ENCODE measurements around the gene PTPRD.
A peak's percentile ranks its signal among the peaks of the same experiment; 100 is the strongest.

The PTPRD gene

GRCh38 chr9:9614607-9615006 is 998.2 kb downstream of the PTPRD start:
- H3F3A ChIP-seq (ENCODE audit: control insufficient read depth, insufficient read depth) = peaks cover 14% of the 10 kb centered on the region
- H3K27ac ChIP-seq (ENCODE audit: low read depth, low read length) = no peak overlapping the region

DNA sequence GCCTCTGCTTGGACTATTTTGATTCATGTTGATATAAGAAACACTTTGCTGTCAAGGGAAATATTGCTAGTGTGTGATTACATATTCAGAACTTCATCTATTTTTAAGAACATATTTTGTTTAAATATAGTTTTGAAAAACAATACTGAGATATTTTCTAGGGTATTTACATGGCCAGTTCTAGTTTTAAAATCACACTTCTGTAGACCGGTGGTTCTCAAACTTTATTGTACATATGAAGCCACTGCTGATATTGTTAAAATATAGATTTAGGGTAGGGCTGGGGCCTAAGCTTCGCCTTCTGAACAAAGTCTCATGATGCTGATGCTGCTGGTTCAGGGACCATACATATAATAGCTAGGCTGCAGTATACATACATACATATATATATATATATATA is 1000.0 kb downstream of the PTPRD start:
- Histone ChIP-seq H3F3A (ENCODE audit: control insufficient read depth, insufficient read depth) (peaks cover 14% of the 10 kb centered on the region), H3K4me1 (ENCODE audit: control insufficient read depth, low read length) (peaks cover 56% of the 10 kb centered on the region), H3K36me3 (ENCODE audit: control insufficient read depth, low read length) (peaks cover 4% of the 10 kb centered on the region), H4K20me1 (ENCODE audit: control insufficient read depth, insufficient read depth, low read depth, low read length) (no peaks in the 10 kb centered on the region), H3K4me2 (ENCODE audit: low read length) (peak overlapping the region; percentile 56), H3K9me2 (replicated peaks; ENCODE audit: control insufficient read depth, low read length) (no peaks in the 10 kb centered on the region), H3K27ac (ENCODE audit: low read depth, low read length) (peak overlapping the region; percentile 72), H3K27me3 (ENCODE audit: control insufficient read depth, low read length) (no peaks in the 10 kb centered on the region), H3K79me2 (ENCODE audit: control insufficient read depth, low read length) (no peaks in the 10 kb centered on the region), H3K9me3 (ENCODE audit: control insufficient read depth, insufficient read depth, low read length) (peaks cover 4% of the 10 kb centered on the region; the same call in 1 of the 2 replicates), H3K4me3 (ENCODE audit: low read length) (peak overlapping the region; percentile 22; the same call in 1 of the 2 replicates)
- no peak for TF ChIP-seq EZH2phosphoT487 (IDR thresholded peaks at IDR 0.05; ENCODE audit: borderline replicate concordance, low read length)
- TF ChIP-seq, protein P1, sequence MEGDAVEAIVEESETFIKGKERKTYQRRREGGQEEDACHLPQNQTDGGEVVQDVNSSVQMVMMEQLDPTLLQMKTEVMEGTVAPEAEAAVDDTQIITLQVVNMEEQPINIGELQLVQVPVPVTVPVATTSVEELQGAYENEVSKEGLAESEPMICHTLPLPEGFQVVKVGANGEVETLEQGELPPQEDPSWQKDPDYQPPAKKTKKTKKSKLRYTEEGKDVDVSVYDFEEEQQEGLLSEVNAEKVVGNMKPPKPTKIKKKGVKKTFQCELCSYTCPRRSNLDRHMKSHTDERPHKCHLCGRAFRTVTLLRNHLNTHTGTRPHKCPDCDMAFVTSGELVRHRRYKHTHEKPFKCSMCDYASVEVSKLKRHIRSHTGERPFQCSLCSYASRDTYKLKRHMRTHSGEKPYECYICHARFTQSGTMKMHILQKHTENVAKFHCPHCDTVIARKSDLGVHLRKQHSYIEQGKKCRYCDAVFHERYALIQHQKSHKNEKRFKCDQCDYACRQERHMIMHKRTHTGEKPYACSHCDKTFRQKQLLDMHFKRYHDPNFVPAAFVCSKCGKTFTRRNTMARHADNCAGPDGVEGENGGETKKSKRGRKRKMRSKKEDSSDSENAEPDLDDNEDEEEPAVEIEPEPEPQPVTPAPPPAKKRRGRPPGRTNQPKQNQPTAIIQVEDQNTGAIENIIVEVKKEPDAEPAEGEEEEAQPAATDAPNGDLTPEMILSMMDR (IDR thresholded peaks at IDR 0.05; ENCODE audit: low read depth, low read length, poor library complexity, severe bottlenecking) = no peak

More at GRCh38 chr9:9614607-9615006, 998.2 kb downstream of the PTPRD start:
- Histone ChIP-seq H3K27me3 (ENCODE audit: control insufficient read depth, low read length) (no peaks in the 10 kb centered on the region), H3K9me3 (ENCODE audit: control insufficient read depth, insufficient read depth, low read length) (peaks cover 4% of the 10 kb centered on the region; the same call in 1 of the 2 replicates), H3K4me1 (ENCODE audit: control insufficient read depth, low read length) (peaks cover 50% of the 10 kb centered on the region), H3K4me2 (ENCODE audit: low read length) (no peak overlapping the region), H4K20me1 (ENCODE audit: control insufficient read depth, insufficient read depth, low read depth, low read length) (no peaks in the 10 kb centered on the region), H3K9me2 (replicated peaks; ENCODE audit: control insufficient read depth, low read length) (no peaks in the 10 kb centered on the region), H3K36me3 (ENCODE audit: control insufficient read depth, low read length) (peaks cover 4% of the 10 kb centered on the region), H3K4me3 (ENCODE audit: low read length) (no peak overlapping the region), H3K79me2 (ENCODE audit: control insufficient read depth, low read length) (no peaks in the 10 kb centered on the region)
- TF ChIP-seq, protein P1 (IDR thresholded peaks at IDR 0.05; ENCODE audit: low read depth, low read length, poor library complexity, severe bottlenecking) = no peak

DNA sequence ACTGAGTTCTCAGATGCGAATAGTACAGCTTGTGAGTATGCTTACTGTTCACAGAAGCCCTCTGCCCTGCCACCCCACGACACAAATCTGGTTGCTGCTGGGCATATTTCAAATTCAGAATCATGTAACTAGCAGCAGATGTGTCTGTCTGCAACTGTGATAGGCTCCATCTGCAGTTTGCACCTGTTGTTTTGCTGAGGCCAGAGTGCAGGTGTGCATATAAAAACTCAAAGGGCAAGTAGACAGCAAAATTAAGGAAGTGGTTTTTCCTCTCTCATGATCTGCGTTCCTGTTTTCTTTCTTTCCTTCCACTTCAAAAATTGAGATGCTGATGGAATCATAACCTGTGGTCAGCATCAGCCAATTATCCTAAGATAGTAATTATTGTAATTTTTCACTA is 1000.5 kb downstream of the PTPRD start:
- Histone ChIP-seq H3F3A (ENCODE audit: control insufficient read depth, insufficient read depth) (peaks cover 14% of the 10 kb centered on the region), H3K9me3 (ENCODE audit: control insufficient read depth, insufficient read depth, low read length) (peaks cover 4% of the 10 kb centered on the region; the same call in 1 of the 2 replicates), H3K27ac (ENCODE audit: low read depth, low read length) (peak overlapping the region; percentile 72), H4K20me1 (ENCODE audit: control insufficient read depth, insufficient read depth, low read depth, low read length) (no peaks in the 10 kb centered on the region), H3K4me2 (ENCODE audit: low read length) (peak overlapping the region; percentile 56), H3K79me2 (ENCODE audit: control insufficient read depth, low read length) (no peaks in the 10 kb centered on the region), H3K9me2 (replicated peaks; ENCODE audit: control insufficient read depth, low read length) (no peaks in the 10 kb centered on the region), H3K36me3 (ENCODE audit: control insufficient read depth, low read length) (peaks cover 4% of the 10 kb centered on the region), H3K4me1 (ENCODE audit: control insufficient read depth, low read length) (peaks cover 61% of the 10 kb centered on the region), H3K27me3 (ENCODE audit: control insufficient read depth, low read length) (no peaks in the 10 kb centered on the region), H3K4me3 (ENCODE audit: low read length) (peak overlapping the region; percentile 22; the same call in 1 of the 2 replicates)
- TF ChIP-seq, protein P1 (IDR thresholded peaks at IDR 0.05; ENCODE audit: low read depth, low read length, poor library complexity, severe bottlenecking) = no peak
- no peak for TF ChIP-seq EZH2phosphoT487 (IDR thresholded peaks at IDR 0.05; ENCODE audit: borderline replicate concordance, low read length)

All from DOHH2 (cell line).